ENCODE results near the gene PITPNC1.

GRCh38 chr17:67393809-67394397 lies 16.8 kb downstream of the PITPNC1 start:
- TF ChIP-seq POLR2AphosphoS5 (IDR thresholded peaks at IDR 0.05; ENCODE audit: low read depth, low read length) (no peak), SIN3A (IDR thresholded peaks at IDR 0.05; ENCODE audit: borderline replicate concordance, insufficient read depth, low read length) (no peak)

Data from PFSK-1 (cell line).